Right lobe of liver (tissue), 4 donors: ENCODE measurements around the gene KLF12.

ENCODE experiments used
- CTCF ChIP-seq, 4 donors: fragments of 200-600 bp in 3 of 4; fragments of 450-650 bp in 1 of 4; IDR thresholded peaks; one replicate each; pipeline versions ENCODE4 v1.5.1 to v1.8.0; 2016 to 2022; ENCODE audit warnings: antibody characterized with exemption in 4 of 4, mild to moderate bottlenecking in 2 of 4
- POLR2A ChIP-seq: fragments of 450-650 bp; IDR thresholded peaks from one replicate; pipeline ENCODE4 v1.6.1; 2017; ENCODE audit warnings: antibody characterized with exemption, mild to moderate bottlenecking
- donor health status: DM: no; HTN: no; CAD: no.
- donor health status: DM: no; HTN: no; CAD: no.
- donor health status: DM: no; HTN: yes; CAD: no.

- no peak for TF ChIP-seq CTCF (IDR thresholded peaks at IDR 0.05)
- TF ChIP-seq POLR2A, result no peak
These were observed 31.0 kb downstream of the KLF12 start for GRCh38 chr13:74103196-74103595.
